Body of pancreas (tissue), 4 donors: ENCODE data around the gene TMEM190. TPM values are rescaled to one million over a fixed set of nuclear protein-coding genes. Genes with fewer than 3 reads are reported as not detected.

Experiments used
- ATAC-seq: fragments of 150-250 bp; one replicate; pipeline ENCODE4 v1.9.1; 2016
- DNase-seq, 4 donors: peaks; one replicate each; pipeline ENCODE4 v3.0.0-alpha.2; 2019
- H3K27ac ChIP-seq, 4 donors: fragments of 200-600 bp; sonication (generic); 1 replicate in 3 of 4; 2 replicates in 1 of 4; pipeline versions ENCODE4 v1.5.1 to v1.6.1; 2016 to 2019; ENCODE audit warnings: mild to moderate bottlenecking in 1 of 4, mixed read lengths in 1 of 4, moderate library complexity in 1 of 4
- H3K27me3 ChIP-seq, 2 donors: fragments of 200-600 bp; sonication (generic); one replicate each; pipeline ENCODE4 v1.6.0; 2016; ENCODE audit warnings: mild to moderate bottlenecking in 1 of 2
- H3K36me3 ChIP-seq, 2 donors: fragments of 200-600 bp; sonication (generic); replicated peaks in 1 of 2; 2 replicates each; pipeline ENCODE4 v1.5.1; 2016; ENCODE audit warnings: low read depth in 2 of 2; ENCODE audit not compliant: insufficient read depth in 1 of 2
- H3K4me1 ChIP-seq: fragments of 200-600 bp; sonication (generic); one replicate; pipeline ENCODE4 v1.6.0; 2016
- H3K4me3 ChIP-seq, 2 donors: fragments of 200-600 bp; sonication (generic); 1 replicate in 1 of 2; 2 replicates in 1 of 2; pipeline ENCODE4 v1.5.1; 2016 to 2019
- H3K9me3 ChIP-seq, 3 donors: fragments of 200-600 bp; sonication (generic); 1 replicate in 2 of 3; 2 replicates in 1 of 3; pipeline ENCODE4 v1.5.1; 2016
- POLR2A ChIP-seq, 3 donors: fragments of 450-650 bp; IDR thresholded peaks; one replicate each; pipeline ENCODE4 v1.6.1; 2016; ENCODE audit warnings: antibody characterized with exemption in 3 of 3, mild to moderate bottlenecking in 2 of 3
- WGBS, 2 donors: methylation state at CpG; one replicate each; pipeline ENCODE4 v1.1.5; 2017; 5-methylcytosine and 5-hydroxymethylcytosine counted together
- intact Hi-C: fragments of 100-400 bp; cut with DNase I; formaldehyde crosslinking; loops from one replicate; pipeline ENCODE4 v1.15.1; 2023
- total RNA-seq, 2 donors: library from RNA; depleted of rRNA; stranded (reverse); fragments of >200 nt; gene quantifications; one replicate each; pipeline ENCODE4 v1.1.0, GENCODE V29; 2016
- TF ChIP-seq, protein P1 (sequence below), 7 experiments: fragments of 450-650 bp in 4 of 7; fragments of 200-600 bp in 3 of 7; sonication (generic) in 3 of 7; IDR thresholded peaks; one replicate each; pipeline ENCODE4 v1.5.1; 2016 to 2019; ENCODE audit warnings: antibody characterized with exemption in 7 of 7

Gene TMEM190
- total RNA-seq, 2 donors from 2014 or later = not detected

DNA sequence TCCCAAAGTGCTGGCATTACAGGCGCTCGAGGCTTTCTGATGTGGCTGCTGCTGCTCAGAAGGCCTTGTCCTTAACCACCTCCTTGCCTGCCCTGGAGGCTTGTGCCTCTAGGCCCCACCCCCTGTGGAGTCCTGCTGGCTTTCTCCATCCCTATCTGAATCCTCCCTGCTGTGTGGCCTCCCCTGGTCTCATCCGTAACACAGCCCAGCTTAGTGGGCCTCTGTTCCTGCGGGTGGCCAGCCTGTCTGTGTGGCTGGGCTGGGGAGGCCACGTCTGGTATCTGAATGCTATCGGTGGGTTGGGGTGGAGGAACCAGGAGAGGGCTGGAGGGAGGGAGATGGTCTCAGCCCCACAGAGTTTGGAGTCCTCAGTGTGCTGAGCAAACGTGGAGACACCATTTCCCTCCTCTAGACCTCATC is 13.8 kb downstream of the TMEM190 start:
- TF ChIP-seq, protein P1, sequence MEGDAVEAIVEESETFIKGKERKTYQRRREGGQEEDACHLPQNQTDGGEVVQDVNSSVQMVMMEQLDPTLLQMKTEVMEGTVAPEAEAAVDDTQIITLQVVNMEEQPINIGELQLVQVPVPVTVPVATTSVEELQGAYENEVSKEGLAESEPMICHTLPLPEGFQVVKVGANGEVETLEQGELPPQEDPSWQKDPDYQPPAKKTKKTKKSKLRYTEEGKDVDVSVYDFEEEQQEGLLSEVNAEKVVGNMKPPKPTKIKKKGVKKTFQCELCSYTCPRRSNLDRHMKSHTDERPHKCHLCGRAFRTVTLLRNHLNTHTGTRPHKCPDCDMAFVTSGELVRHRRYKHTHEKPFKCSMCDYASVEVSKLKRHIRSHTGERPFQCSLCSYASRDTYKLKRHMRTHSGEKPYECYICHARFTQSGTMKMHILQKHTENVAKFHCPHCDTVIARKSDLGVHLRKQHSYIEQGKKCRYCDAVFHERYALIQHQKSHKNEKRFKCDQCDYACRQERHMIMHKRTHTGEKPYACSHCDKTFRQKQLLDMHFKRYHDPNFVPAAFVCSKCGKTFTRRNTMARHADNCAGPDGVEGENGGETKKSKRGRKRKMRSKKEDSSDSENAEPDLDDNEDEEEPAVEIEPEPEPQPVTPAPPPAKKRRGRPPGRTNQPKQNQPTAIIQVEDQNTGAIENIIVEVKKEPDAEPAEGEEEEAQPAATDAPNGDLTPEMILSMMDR (IDR thresholded peaks at IDR 0.05) = no peak
- no peak for TF ChIP-seq POLR2A (IDR thresholded peaks at IDR 0.05)
- H3K4me3 ChIP-seq = no peak overlapping the region
- 82 to 87% methylated on average over 7 of the region's 7 CpGs for WGBS, 2 donors
- H3K27me3 ChIP-seq = no peaks in the 10 kb centered on the region
- no peak overlapping the region for H3K27ac ChIP-seq
- intact Hi-C loops = no loop called here
- H3K36me3 ChIP-seq = peaks cover 0 to 8% of the 10 kb centered on the region in 2 donors
- no peak for ATAC-seq
- no peaks in the 10 kb centered on the region for H3K9me3 ChIP-seq
- DNase-seq = no peak
- peaks cover 27% of the 10 kb centered on the region for H3K4me1 ChIP-seq

DNA sequence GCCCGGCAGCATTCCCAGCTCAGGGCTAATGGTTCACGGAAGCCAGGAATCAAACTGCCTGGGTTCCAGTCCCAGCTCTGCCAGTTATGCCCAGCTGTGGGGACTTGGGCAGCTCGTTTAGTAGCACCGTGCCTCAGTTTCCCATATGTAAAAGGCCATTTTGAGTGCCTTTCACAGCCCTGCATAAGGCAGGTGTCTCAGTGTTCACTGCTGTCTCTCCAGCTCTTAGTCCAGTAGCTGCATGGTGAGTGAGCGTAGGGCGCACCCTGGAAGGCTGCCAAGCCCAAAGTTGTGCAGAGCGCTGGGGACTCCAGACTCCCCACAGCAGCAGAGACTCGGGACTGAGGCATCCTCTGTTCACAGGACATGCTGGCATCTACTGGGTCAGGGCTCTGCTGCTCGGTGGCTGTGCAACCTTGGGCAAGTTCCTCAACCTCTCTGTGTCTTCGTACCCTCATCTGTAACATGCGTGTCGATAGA is 14.6 kb downstream of the TMEM190 start:
- WGBS, 2 donors = 85 to 100% methylated on average over 6 to 12 of the region's 12 CpGs
- H3K4me1 ChIP-seq = peaks cover 27% of the 10 kb centered on the region
- ATAC-seq (no peak), DNase-seq (no peak)
- no peak overlapping the region for H3K4me3 ChIP-seq
- no peak for TF ChIP-seq POLR2A (IDR thresholded peaks at IDR 0.05)
- TF ChIP-seq, protein P1 (IDR thresholded peaks at IDR 0.05) = no peak
- no peak overlapping the region for H3K27ac ChIP-seq
- H3K9me3 ChIP-seq = no peaks in the 10 kb centered on the region
- intact Hi-C loops = no loop called here
- no peaks in the 10 kb centered on the region for H3K27me3 ChIP-seq
- peaks cover 0 to 8% of the 10 kb centered on the region in 2 donors for H3K36me3 ChIP-seq

DNA sequence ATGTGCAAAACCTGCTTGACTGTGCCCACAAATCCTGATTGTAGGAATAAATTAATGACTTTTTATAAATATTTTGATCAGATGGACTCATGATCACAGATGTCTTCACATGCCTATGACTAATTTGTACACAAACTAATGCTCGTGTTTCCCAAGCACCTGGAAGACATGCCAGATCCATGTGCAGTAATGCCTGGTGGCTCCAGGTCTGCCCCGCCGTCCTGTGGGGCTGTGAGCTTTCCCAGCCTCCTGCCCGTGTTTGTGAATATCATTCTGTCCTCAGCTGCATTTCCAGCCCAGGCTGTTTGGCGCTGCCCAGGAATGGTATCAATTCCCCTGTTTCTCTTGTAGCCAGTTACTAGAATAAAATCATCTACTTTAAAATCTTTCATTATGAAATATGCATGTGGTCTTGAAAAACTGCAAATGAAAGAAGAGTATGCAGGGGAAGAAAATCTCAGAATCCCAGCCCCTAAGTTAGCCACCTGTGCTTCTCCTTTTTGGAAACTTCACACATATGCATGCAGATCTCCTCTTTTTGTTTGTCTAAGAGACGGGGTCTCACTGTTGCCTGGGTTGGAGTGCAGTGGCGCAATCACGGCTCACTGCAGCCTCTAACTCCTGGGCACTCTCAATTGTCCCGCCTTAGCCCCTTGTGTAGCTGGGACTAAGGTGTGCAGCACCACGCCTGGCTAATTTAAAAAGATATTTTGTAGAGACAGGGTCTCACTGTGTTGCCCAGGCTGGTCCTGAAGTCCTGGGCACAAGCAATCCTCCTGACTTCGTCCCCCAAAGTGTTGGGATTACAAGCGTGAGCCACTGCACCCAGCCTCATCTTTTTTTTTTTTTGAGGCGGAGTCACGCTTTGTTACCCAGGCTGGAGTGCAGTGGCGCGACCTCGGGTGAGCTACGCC is 15.3 kb downstream of the TMEM190 start:
- TF ChIP-seq POLR2A (IDR thresholded peaks at IDR 0.05) = no peak
- TF ChIP-seq, protein P1 (IDR thresholded peaks at IDR 0.05) = no peak
- Histone ChIP-seq H3K9me3 (no peaks in the 10 kb centered on the region), H3K27me3 (no peaks in the 10 kb centered on the region), H3K4me1 (peaks cover 22% of the 10 kb centered on the region), H3K36me3 (peaks cover 0 to 8% of the 10 kb centered on the region in 2 donors), H3K27ac (no peak overlapping the region), H3K4me3 (no peak overlapping the region)
- 83 to 88% methylated on average over 17 to 18 of the region's 18 CpGs for WGBS, 2 donors
- intact Hi-C loops = no loop called here
- DNase-seq (no peak), ATAC-seq (no peak)

DNA sequence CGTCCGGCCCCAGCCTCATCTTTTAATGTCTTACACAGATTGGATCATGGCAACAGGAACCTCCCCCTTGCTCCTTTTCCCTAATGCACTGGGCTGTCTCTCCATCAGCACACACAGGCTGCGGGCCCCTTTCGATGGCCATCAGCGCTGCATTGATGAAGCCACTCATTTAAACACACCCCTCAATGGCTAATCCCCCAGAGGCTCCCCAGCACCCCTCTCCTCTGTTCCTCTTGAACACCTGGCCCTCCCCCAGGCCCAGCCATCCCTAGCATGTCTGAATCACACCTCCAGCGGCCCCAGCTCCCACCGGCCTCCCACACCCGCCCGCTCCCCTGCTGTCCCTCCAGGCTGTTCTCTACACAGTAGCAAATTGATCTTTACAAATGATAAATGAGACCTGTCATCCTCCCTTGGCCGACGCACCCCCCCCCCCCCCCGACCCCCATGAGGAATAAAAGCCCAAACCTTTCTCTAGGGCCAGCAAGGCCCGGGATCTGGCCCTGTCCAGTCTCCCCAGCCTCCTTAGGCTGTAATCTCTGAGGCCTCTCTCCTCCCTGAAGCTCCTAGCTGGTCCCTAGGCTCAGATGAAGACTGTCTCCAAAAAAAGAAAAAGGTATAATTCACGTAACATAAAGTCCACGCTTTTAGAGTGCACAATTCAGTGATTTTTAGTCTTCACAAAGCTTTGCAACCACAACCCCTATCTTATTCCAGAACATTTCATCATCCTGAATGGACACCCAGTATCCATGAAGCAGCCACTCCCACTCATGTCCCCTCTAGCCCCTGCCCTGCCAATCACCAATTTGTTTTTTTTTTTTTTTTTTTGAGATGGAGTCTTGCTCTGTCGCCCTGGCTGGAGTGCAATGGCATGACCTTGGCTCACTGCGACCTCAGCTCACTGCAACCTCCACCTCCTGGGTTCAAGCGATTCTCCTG is 16.5 kb downstream of the TMEM190 start:
- intact Hi-C loops = no loop called here
- no peak overlapping the region for H3K4me3 ChIP-seq
- H3K4me1 ChIP-seq = peaks cover 10% of the 10 kb centered on the region
- H3K27me3 ChIP-seq = no peaks in the 10 kb centered on the region
- peaks cover 0 to 5% of the 10 kb centered on the region in 2 donors for H3K36me3 ChIP-seq
- TF ChIP-seq POLR2A (IDR thresholded peaks at IDR 0.05) = no peak
- TF ChIP-seq, protein P1 (IDR thresholded peaks at IDR 0.05) = no peak
- H3K27ac ChIP-seq = no peak overlapping the region
- no peak for DNase-seq
- no peak for ATAC-seq
- WGBS, 2 donors = 72 to 74% methylated on average over 17 of the region's 18 CpGs
- H3K9me3 ChIP-seq = no peaks in the 10 kb centered on the region
